ENCODE results near the gene CEP57L1. TPM values are rescaled to one million over a fixed set of nuclear protein-coding genes. Genes with fewer than 3 reads are reported as not detected.

Gene CEP57L1
- total and polyA plus RNA-seq, 2 experiments from 2014 or later = 14.5 to 15.8 TPM

DNA sequence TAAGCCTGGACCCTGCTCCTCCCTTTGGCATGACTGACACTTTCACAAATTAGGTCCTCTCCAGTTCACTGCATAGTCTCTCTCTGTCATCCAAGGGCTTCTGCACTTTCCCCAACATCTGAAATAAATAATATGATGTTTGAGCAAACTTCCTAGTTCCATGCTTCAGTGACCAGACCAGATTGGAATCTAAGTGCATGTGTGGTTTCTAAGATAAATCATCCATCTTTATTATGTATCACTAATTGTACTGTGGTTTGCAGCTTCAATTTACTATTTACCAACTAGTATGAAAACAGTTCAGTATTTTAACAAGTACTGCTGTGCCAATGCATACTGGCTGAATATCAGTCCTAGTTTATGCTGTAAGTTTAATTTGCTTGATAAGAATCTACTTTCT lies 19.4 kb upstream of the CEP57L1 start:
- H3K27me3 ChIP-seq = no peaks in the 10 kb centered on the region
- H3K27ac ChIP-seq = no peak overlapping the region
- DNase-seq (ENCODE audit: low read depth in 1 of 2, low spot score in 1 of 2) = no peak
- TF ChIP-seq, protein P1, sequence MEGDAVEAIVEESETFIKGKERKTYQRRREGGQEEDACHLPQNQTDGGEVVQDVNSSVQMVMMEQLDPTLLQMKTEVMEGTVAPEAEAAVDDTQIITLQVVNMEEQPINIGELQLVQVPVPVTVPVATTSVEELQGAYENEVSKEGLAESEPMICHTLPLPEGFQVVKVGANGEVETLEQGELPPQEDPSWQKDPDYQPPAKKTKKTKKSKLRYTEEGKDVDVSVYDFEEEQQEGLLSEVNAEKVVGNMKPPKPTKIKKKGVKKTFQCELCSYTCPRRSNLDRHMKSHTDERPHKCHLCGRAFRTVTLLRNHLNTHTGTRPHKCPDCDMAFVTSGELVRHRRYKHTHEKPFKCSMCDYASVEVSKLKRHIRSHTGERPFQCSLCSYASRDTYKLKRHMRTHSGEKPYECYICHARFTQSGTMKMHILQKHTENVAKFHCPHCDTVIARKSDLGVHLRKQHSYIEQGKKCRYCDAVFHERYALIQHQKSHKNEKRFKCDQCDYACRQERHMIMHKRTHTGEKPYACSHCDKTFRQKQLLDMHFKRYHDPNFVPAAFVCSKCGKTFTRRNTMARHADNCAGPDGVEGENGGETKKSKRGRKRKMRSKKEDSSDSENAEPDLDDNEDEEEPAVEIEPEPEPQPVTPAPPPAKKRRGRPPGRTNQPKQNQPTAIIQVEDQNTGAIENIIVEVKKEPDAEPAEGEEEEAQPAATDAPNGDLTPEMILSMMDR (IDR thresholded peaks at IDR 0.05; ENCODE audit: low read depth, low read length) = no peak
- no peak overlapping the region for H3K4me3 ChIP-seq
- no peaks in the 10 kb centered on the region for H3K36me3 ChIP-seq
- no peaks in the 10 kb centered on the region for H3K9me3 ChIP-seq (ENCODE audit: low read depth)
- peaks cover 17% of the 10 kb centered on the region for H3K4me1 ChIP-seq (ENCODE audit: low read depth)

DNA sequence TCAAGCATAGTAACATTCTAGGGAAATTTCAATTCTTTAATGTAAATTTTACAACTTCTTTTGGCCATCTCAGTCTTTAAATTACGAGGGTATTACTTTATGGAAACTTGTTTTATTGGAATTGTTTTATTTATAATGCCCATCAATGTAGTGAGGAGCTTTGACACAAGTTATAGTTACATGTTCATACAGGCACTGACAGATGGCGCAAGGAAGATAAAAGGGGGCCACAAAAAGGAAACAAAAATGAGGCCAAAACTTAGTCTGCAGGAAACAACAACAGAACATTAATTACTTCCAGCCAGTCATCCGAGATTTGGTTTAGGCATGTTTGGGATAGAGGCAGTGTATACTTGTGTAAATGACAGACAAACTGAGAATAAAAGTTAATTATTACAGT lies 18.9 kb upstream of the CEP57L1 start:
- no peaks in the 10 kb centered on the region for H3K36me3 ChIP-seq
- TF ChIP-seq, protein P1 (IDR thresholded peaks at IDR 0.05; ENCODE audit: low read depth, low read length) = no peak

DNA sequence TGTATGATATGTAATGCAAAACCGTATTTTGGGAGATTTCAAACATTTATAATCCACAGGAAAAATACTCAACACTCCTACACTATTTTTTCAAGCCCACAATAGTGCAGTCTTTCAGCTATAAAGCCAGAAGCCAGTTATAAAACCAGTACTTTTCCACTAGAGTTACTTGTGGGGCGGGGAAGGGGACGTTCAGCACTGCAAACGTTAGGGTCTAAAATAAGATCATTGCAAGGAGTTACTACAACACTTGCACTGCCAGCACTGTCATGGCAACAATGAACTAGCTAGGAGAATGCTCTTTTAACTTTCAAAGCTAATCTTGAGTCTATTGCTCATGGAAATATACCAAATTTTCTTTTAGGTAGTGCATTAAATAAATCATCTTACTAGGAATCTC lies 15.3 kb upstream of the CEP57L1 start:
- H3K27ac ChIP-seq = peak overlapping the region; percentile 88
- DNase-seq (ENCODE audit: low read depth in 1 of 2, low spot score in 1 of 2) = peak in 1 of 2 donors; percentile 72
- TF ChIP-seq, protein P1 (IDR thresholded peaks at IDR 0.05; ENCODE audit: low read depth, low read length) = no peak
- H3K27me3 ChIP-seq = no peaks in the 10 kb centered on the region
- peak overlapping the region; percentile 18 for H3K4me3 ChIP-seq
- peaks cover 19% of the 10 kb centered on the region for H3K4me1 ChIP-seq (ENCODE audit: low read depth)
- H3K36me3 ChIP-seq = no peaks in the 10 kb centered on the region
- H3K9me3 ChIP-seq (ENCODE audit: low read depth) = no peaks in the 10 kb centered on the region

More for the DNA sequence above, 18.9 kb upstream of the CEP57L1 start:
- H3K4me1 ChIP-seq (ENCODE audit: low read depth) = peaks cover 19% of the 10 kb centered on the region
- no peak overlapping the region for H3K27ac ChIP-seq
- H3K27me3 ChIP-seq = no peaks in the 10 kb centered on the region
- no peak overlapping the region for H3K4me3 ChIP-seq
- DNase-seq (ENCODE audit: low read depth in 1 of 2, low spot score in 1 of 2) = peak in 1 of 2 donors; percentile 21
- no peaks in the 10 kb centered on the region for H3K9me3 ChIP-seq (ENCODE audit: low read depth)

DNA sequence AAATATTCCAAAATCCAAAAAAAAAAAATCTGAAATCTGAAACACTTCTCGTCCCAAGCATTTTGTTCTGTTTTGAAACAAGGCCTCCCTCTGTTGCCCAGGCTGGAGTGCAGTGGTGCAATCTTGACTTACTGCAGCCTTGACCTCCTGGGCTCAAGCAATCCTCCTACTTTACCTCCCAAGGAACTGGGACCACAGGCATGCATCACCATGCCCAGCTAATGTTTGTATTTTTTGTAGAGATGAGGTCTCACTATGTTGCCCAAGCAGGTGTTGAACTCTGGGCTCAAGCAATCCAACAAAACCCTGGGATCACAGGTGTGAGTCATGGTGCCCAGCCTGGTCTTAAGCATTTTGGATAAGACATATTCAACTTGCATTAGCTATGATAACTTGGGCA lies 14.3 kb upstream of the CEP57L1 start:
- H3K4me1 ChIP-seq (ENCODE audit: low read depth) = peaks cover 19% of the 10 kb centered on the region
- H3K27me3 ChIP-seq = no peaks in the 10 kb centered on the region
- no peak overlapping the region for H3K4me3 ChIP-seq
- TF ChIP-seq, protein P1 (IDR thresholded peaks at IDR 0.05; ENCODE audit: low read depth, low read length) = no peak
- no peak overlapping the region for H3K27ac ChIP-seq
- no peaks in the 10 kb centered on the region for H3K36me3 ChIP-seq
- no peak for DNase-seq (ENCODE audit: low read depth in 1 of 2, low spot score in 1 of 2)
- H3K9me3 ChIP-seq (ENCODE audit: low read depth) = no peaks in the 10 kb centered on the region

DNA sequence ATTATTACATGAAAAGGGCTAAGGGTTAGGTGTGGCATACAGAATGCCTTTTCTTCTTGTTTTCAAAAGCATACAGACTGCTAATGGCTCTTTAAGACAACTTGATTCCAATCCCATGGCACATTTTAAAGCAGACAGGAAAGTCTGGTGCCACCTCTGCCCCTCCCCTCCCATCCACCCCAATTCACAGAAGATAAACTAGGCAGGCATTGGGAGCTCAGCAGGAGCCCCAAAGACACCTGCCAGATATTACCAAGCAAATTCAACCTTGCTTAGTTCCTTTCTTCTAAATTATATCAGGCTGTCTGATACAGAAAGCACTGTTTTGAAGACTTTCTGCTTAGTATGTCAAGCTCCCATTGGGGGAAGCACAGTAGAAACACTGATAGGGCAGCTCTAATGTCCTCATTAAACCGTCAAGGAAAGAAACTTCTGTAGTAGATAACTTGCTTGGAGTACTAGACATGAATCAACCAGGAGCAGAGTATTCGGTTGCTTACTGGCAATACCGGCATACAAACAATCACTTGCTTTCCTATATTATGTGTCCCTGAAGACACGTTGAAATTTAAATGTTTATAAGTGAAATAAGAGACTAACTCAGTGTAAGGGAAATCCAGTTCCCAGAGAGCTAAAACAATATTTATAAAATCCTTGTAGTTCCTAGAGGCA lies 13.7 kb upstream of the CEP57L1 start:
- DNase-seq (ENCODE audit: low read depth in 1 of 2, low spot score in 1 of 2) = no peak
- Histone ChIP-seq H3K27ac (no peak overlapping the region), H3K9me3 (ENCODE audit: low read depth) (no peaks in the 10 kb centered on the region)

More for the DNA sequence above, 13.7 kb upstream of the CEP57L1 start:
- Histone ChIP-seq H3K36me3 (no peaks in the 10 kb centered on the region), H3K4me1 (ENCODE audit: low read depth) (peaks cover 19% of the 10 kb centered on the region), H3K27me3 (no peaks in the 10 kb centered on the region), H3K4me3 (no peak overlapping the region)
- TF ChIP-seq, protein P1 (IDR thresholded peaks at IDR 0.05; ENCODE audit: low read depth, low read length) = no peak
